ENCODE results near the gene ATP5IF1. TPM values are rescaled to one million over a fixed set of nuclear protein-coding genes. Genes with fewer than 3 reads are reported as not detected.

The ATP5IF1 gene
- total RNA-seq, 1 experiment from 2014 or later, result 214 TPM

DNA sequence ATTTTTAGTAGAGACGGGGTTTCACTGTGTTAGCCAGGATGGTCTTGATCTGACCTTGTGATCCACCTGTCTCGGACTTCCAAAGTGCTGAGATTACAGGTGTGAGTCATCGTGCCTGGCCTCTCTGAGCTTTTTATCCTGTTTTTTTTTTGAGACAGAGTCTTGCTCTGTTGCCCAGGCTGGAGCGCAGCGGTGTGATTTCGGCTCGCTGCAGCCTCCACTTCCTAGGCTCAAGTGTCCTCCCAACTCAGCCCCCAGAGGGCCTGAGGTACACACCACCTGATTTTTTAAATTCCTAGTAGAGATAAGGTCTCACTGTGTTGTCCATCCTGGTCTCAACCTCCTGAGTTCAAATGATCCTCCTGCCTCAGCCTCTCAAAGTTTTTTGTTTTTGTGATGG is 43.8 kb downstream of the ATP5IF1 start:
- TF ChIP-seq, protein P1, sequence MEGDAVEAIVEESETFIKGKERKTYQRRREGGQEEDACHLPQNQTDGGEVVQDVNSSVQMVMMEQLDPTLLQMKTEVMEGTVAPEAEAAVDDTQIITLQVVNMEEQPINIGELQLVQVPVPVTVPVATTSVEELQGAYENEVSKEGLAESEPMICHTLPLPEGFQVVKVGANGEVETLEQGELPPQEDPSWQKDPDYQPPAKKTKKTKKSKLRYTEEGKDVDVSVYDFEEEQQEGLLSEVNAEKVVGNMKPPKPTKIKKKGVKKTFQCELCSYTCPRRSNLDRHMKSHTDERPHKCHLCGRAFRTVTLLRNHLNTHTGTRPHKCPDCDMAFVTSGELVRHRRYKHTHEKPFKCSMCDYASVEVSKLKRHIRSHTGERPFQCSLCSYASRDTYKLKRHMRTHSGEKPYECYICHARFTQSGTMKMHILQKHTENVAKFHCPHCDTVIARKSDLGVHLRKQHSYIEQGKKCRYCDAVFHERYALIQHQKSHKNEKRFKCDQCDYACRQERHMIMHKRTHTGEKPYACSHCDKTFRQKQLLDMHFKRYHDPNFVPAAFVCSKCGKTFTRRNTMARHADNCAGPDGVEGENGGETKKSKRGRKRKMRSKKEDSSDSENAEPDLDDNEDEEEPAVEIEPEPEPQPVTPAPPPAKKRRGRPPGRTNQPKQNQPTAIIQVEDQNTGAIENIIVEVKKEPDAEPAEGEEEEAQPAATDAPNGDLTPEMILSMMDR (IDR thresholded peaks at IDR 0.05; ENCODE audit: unreplicated experiment), result no peak
- no peak for DNase-seq (ENCODE audit: unreplicated experiment)
- POLR2A ChIA-PET, result interaction anchor here (1.1 to 2.0 kb wide), 2 partner anchors 16 to 92 kb away, joined by 3 to 4 read pairs; no protein-coding TSS in a partner anchor
- H3K9me3 Mint-ChIP-seq (ENCODE audit: unreplicated experiment), result no peaks in the 10 kb centered on the region
- CTCF ChIA-PET, result interaction anchor here (0.5 to 1.2 kb wide), 2 partner anchors 29 to 31 kb away, joined by 3 read pairs; no protein-coding TSS in a partner anchor
- intact Hi-C loops (cut with micrococcal nuclease), result no loop called here
- H3K27me3 Mint-ChIP-seq (ENCODE audit: insufficient read depth, unreplicated experiment), result no peaks in the 10 kb centered on the region
- no peak overlapping the region for H3K4me3 Mint-ChIP-seq (ENCODE audit: unreplicated experiment)
- BruUV-seq (replicated peaks), result no TSS peak
- no peak overlapping the region for H3K27ac Mint-ChIP-seq (ENCODE audit: low read depth, unreplicated experiment)
- H3K4me1 Mint-ChIP-seq (ENCODE audit: insufficient read depth, unreplicated experiment), result no peaks in the 10 kb centered on the region
- peaks cover 95% of the 10 kb centered on the region for H3K36me3 Mint-ChIP-seq (ENCODE audit: insufficient read depth, unreplicated experiment)

DNA sequence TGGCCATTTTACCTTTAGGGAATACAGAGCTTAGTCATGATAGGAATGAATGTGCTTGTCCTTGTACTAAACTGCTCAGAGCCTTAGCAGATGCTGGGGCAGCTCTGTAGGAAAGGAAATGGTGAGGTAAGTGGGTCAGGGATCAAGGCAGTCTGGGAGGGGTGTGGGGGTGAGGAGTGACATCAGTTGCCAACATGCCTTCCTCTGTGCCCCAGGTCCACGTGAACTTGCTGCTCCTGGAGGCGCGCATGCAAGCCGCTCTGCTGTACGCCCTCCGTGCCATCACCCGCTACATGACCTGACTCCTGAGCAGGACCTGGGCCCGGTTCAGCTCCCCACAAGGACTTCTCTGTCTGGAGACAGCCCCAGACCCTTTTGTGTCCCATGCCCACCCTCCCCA is 44.6 kb downstream of the ATP5IF1 start:
- Mint-ChIP-seq H3K27me3 (ENCODE audit: insufficient read depth, unreplicated experiment) (no peaks in the 10 kb centered on the region), H3K4me1 (ENCODE audit: insufficient read depth, unreplicated experiment) (no peaks in the 10 kb centered on the region), H3K27ac (ENCODE audit: low read depth, unreplicated experiment) (no peak overlapping the region), H3K9me3 (ENCODE audit: unreplicated experiment) (no peaks in the 10 kb centered on the region), H3K4me3 (ENCODE audit: unreplicated experiment) (no peak overlapping the region), H3K36me3 (ENCODE audit: insufficient read depth, unreplicated experiment) (peaks cover 94% of the 10 kb centered on the region)
- ChIA-PET CTCF (interaction anchor here (1.2 kb wide), 1 partner anchor 32 kb away, joined by 3 read pairs; no protein-coding TSS in a partner anchor), POLR2A (interaction anchor here (0.7 to 1.1 kb wide), 3 partner anchors 52 to 91 kb away, joined by 3 read pairs; no protein-coding TSS in a partner anchor)
- BruUV-seq (replicated peaks), result no TSS peak
- TF ChIP-seq, protein P1 (IDR thresholded peaks at IDR 0.05; ENCODE audit: unreplicated experiment), result no peak
- no peak for DNase-seq (ENCODE audit: unreplicated experiment)
- intact Hi-C loops (cut with micrococcal nuclease), result no loop called here

DNA sequence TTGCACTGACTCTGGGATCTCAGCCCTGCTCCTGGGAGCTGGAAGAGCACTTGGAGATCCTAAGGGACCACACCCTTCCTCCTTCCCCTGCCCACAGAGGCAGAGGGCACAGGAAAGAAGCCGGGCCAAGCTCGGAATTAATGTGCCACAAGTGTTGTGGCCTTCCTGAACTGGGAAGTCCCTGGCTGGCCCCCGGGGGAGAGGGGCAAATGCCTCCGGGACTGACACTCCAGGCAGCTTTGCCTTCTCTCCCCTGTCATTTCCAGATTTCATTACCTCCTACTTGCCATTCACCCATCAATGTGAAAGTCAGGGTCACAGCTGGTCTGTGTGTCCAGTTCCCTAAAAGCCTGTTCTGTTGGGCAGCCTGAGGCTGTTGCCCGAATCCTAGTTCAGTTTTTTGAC is 45.1 kb downstream of the ATP5IF1 start:
- POLR2A ChIA-PET, result interaction anchor here (0.7 to 1.1 kb wide), 3 partner anchors 51 to 91 kb away, joined by 3 read pairs; no protein-coding TSS in a partner anchor

DNA sequence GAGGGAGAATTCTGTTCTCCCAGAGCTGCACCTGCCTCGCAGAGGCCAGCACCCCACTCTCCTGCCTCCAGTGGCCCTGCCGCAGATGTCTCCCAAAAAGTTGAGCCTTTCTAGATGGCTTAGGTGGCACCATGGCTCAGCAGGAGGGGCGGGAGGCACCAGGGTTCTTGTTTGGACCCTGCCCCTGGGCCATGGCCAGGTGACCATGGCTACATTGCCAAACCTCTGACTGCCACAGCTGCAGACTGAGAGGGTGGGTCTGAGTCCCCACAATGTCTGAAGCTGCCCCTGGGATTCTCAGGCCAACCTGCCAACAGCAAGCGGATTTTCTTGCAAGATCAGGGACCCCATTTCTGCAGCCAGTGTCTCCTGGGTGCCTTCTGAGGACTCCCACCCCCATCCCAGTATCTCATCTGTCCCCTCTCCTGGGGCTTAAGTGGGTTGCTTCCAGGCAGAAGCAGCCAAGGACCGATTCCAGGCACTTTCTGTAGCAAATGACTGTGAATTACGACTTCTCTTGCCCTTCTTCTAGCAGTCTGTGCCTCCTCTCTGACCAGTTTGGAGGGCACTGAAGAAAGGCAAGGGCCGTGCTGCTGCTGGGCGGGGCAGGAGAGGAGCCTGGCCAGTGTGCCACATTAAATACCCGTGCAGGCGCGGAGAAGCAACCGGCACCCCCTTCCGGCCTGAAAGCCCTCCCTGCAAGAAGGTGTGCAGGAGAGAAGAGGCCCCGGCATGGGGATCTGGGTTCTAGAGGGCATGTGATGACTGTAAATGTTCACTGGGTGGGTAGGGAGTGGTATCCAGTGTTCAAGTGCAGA is 45.9 kb downstream of the ATP5IF1 start:
- Mint-ChIP-seq H3K4me3 (ENCODE audit: unreplicated experiment) (no peak overlapping the region), H3K4me1 (ENCODE audit: insufficient read depth, unreplicated experiment) (no peaks in the 10 kb centered on the region), H3K9me3 (ENCODE audit: unreplicated experiment) (no peaks in the 10 kb centered on the region), H3K36me3 (ENCODE audit: insufficient read depth, unreplicated experiment) (peaks cover 84% of the 10 kb centered on the region), H3K27me3 (ENCODE audit: insufficient read depth, unreplicated experiment) (no peaks in the 10 kb centered on the region), H3K27ac (ENCODE audit: low read depth, unreplicated experiment) (no peak overlapping the region)
- DNase-seq (ENCODE audit: unreplicated experiment), result no peak
- BruUV-seq (replicated peaks), result TSS peak; percentile 18
- TF ChIP-seq, protein P1 (IDR thresholded peaks at IDR 0.05; ENCODE audit: unreplicated experiment), result no peak
- intact Hi-C loops (cut with micrococcal nuclease), result no loop called here
- POLR2A ChIA-PET, result no interaction called here
- CTCF ChIA-PET, result interaction anchor here (0.7 kb wide), 1 partner anchor 76 kb away, joined by 3 read pairs; no protein-coding TSS in a partner anchor

More for the DNA sequence above, 45.1 kb downstream of the ATP5IF1 start:
- TF ChIP-seq, protein P1 (IDR thresholded peaks at IDR 0.05; ENCODE audit: unreplicated experiment), result no peak
- Mint-ChIP-seq H3K9me3 (ENCODE audit: unreplicated experiment) (no peaks in the 10 kb centered on the region), H3K36me3 (ENCODE audit: insufficient read depth, unreplicated experiment) (peaks cover 93% of the 10 kb centered on the region), H3K4me3 (ENCODE audit: unreplicated experiment) (no peak overlapping the region), H3K4me1 (ENCODE audit: insufficient read depth, unreplicated experiment) (no peaks in the 10 kb centered on the region), H3K27ac (ENCODE audit: low read depth, unreplicated experiment) (no peak overlapping the region), H3K27me3 (ENCODE audit: insufficient read depth, unreplicated experiment) (no peaks in the 10 kb centered on the region)
- no TSS peak for BruUV-seq (replicated peaks)
- DNase-seq (ENCODE audit: unreplicated experiment), result no peak
- intact Hi-C loops (cut with micrococcal nuclease), result no loop called here
- CTCF ChIA-PET, result interaction anchor here (0.7 kb wide), 1 partner anchor 77 kb away, joined by 3 read pairs; no protein-coding TSS in a partner anchor
